Activated naive CD8-positive, alpha-beta T cell (primary cell): ENCODE measurements around the gene MICAL3.

Experiments used
- H3K27ac Mint-ChIP-seq: one replicate; pipeline ENCODE4 v1.8.0; 2021; ENCODE audit warnings: mixed read lengths
- H3K27me3 Mint-ChIP-seq: one replicate; pipeline ENCODE4 v1.8.0; 2021; ENCODE audit warnings: mixed read lengths
- H3K36me3 Mint-ChIP-seq: one replicate; pipeline ENCODE4 v1.8.0; 2021; ENCODE audit warnings: mixed read lengths
- H3K4me1 Mint-ChIP-seq: one replicate; pipeline ENCODE4 v1.8.0; 2021; ENCODE audit warnings: low read depth, mixed read lengths
- H3K4me3 Mint-ChIP-seq: one replicate; pipeline ENCODE4 v1.8.0; 2021; ENCODE audit warnings: mild to moderate bottlenecking, mixed read lengths
- H3K9me3 Mint-ChIP-seq: one replicate; pipeline ENCODE4 v1.8.0; 2021; ENCODE audit warnings: low read depth, mixed read lengths

MICAL3 gene

GRCh38 chr22:17866127-17866526 is 158.2 kb downstream of the MICAL3 start:
- Mint-ChIP-seq H3K4me1 (peaks cover 4% of the 10 kb centered on the region), H3K27ac (no peak overlapping the region), H3K36me3 (peaks cover 6% of the 10 kb centered on the region), H3K4me3 (no peak overlapping the region), H3K27me3 (no peaks in the 10 kb centered on the region), H3K9me3 (no peaks in the 10 kb centered on the region)

GRCh38 chr22:17865183-17866055 is 158.9 kb downstream of the MICAL3 start:
- Mint-ChIP-seq H3K4me3 (no peak overlapping the region), H3K27ac (no peak overlapping the region), H3K4me1 (peaks cover 4% of the 10 kb centered on the region), H3K9me3 (no peaks in the 10 kb centered on the region), H3K36me3 (peaks cover 6% of the 10 kb centered on the region), H3K27me3 (no peaks in the 10 kb centered on the region)

DNA sequence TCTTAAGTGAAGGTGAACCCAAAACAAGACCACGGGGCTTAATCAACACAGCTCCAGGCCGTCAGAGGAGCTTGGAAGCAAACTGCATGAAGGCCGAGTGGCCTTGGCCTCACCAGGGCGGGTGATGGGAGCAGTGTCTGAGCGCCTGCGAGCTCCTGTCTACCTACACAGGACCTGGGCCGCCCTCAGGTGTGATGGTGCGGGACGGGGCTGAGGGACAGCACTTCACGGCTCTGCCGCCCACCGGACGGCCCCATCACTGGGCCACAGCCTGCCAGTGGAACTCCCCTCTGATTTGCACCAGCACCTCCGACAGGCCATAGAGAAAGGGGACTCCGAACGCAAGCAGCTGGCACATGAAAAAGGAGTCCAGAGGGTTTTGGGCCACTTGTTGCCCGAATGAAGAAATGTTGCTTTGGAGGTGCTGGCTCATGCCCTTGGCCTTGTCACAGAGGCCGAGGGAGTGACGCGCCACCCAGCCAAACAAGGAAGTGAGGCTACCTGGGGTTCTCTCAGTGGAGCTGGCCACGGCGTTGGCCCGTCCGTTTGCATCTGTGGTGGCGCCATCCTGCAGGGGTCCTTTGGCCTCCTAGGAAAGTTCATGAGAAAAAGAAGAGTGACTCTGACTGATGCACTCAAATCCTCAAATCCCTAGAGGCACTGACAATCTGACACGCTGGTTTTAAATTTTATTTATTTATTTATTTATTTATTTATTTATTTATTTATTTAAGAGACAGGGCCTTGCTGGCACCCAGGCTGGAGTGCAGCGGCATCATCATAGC is 159.8 kb downstream of the MICAL3 start:
- H3K4me3 Mint-ChIP-seq = no peak overlapping the region
- no peaks in the 10 kb centered on the region for H3K9me3 Mint-ChIP-seq
- no peaks in the 10 kb centered on the region for H3K27me3 Mint-ChIP-seq
- no peak overlapping the region for H3K27ac Mint-ChIP-seq
- H3K36me3 Mint-ChIP-seq = peaks cover 3% of the 10 kb centered on the region
- H3K4me1 Mint-ChIP-seq = peaks cover 4% of the 10 kb centered on the region

DNA sequence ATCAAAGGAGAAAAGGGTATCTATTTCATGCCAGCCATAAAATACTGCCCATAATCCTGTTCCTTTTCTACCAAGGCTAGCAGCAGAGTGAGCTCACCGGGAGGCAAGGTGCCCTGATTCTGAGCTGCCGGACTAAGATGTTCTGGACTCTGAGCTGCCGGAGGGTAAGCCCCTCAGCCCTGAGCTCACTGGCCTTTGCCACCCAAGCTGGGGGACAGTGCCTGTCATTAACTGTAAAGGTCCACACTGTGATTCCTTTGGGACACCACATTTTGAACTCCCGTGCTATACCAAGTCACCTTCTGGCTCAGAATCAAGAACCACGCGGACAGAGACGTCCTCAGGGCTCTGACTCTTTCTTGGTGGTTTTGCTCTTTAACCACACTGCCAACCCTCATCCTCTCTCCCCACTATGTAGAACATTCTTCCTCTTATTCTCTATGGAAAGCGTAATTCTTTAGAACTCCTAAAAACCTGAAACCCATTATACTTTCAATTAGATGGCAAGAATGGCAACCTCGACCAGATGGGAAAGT is 161.6 kb downstream of the MICAL3 start:
- H3K9me3 Mint-ChIP-seq = no peaks in the 10 kb centered on the region
- no peaks in the 10 kb centered on the region for H3K27me3 Mint-ChIP-seq
- peaks cover 3% of the 10 kb centered on the region for H3K36me3 Mint-ChIP-seq
- H3K4me3 Mint-ChIP-seq = no peak overlapping the region
- peaks cover 1% of the 10 kb centered on the region for H3K4me1 Mint-ChIP-seq
- no peak overlapping the region for H3K27ac Mint-ChIP-seq

DNA sequence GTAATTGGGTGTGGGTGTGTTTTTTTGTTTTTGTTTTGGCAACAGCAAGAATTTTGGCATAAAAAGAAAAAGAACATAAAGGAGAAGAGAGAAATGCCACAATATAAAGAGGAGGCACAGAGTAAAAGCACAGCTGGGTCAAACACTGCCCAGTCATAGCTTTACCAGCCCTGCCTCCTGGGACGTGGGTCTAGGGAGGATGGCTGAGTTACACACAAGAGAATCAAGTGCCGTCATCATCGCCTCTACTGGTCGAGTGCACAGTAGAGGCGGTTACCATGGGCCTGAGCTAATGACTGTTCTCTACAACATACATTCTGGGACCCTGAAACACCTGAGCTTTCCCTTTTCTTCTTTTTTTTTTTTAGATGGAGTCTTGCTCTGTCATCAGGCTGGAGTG is 162.5 kb downstream of the MICAL3 start:
- Mint-ChIP-seq H3K4me1 (no peaks in the 10 kb centered on the region), H3K9me3 (no peaks in the 10 kb centered on the region), H3K27ac (no peak overlapping the region), H3K4me3 (no peak overlapping the region), H3K27me3 (no peaks in the 10 kb centered on the region), H3K36me3 (peaks cover 3% of the 10 kb centered on the region)

DNA sequence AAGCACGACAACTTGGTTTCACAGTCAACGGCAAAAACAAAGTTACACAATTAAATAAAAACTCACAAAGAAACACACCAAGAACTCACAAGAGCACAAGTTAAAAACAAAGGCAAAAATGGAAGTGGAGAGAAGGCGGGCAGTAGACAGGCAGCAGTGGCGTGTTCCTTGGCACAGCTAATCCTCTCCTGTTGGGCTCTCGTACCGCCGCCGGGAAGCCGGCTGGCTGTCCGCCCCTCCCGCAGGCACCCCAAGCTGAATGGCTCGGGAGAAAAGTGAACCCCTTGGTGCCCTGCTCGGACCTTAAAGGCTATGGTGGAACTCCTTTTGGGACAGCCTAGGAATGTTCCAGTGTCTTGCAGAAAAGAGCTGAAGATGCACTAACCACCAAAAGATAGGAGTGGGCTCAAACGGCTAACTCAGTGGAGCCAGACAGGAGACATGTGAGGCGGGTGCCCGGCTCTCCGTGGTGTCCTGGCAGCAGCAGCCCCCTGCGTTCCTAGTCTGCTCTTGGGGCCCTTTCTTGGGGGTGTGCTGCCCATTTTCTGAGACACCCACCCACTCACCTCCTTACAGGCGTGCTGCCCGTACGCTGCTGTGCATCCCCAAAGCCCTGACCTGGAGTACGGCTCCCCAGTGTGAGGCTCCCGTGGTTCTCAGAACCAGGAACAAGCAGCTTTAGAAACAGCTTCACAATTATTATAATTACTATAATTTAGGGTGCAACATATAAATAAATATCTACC is 164.0 kb downstream of the MICAL3 start:
- Mint-ChIP-seq H3K4me3 (no peak overlapping the region), H3K27ac (no peak overlapping the region)

GRCh38 chr22:17858033-17858432 is 166.3 kb downstream of the MICAL3 start:
- no peaks in the 10 kb centered on the region for H3K4me1 Mint-ChIP-seq
- H3K9me3 Mint-ChIP-seq = no peaks in the 10 kb centered on the region
- H3K27me3 Mint-ChIP-seq = no peaks in the 10 kb centered on the region
- no peak overlapping the region for H3K27ac Mint-ChIP-seq
- H3K36me3 Mint-ChIP-seq = peaks cover 3% of the 10 kb centered on the region
- H3K4me3 Mint-ChIP-seq = no peak overlapping the region

More for the DNA sequence above, 164.0 kb downstream of the MICAL3 start:
- Mint-ChIP-seq H3K4me1 (no peaks in the 10 kb centered on the region), H3K9me3 (no peaks in the 10 kb centered on the region), H3K36me3 (peaks cover 3% of the 10 kb centered on the region), H3K27me3 (no peaks in the 10 kb centered on the region)

DNA sequence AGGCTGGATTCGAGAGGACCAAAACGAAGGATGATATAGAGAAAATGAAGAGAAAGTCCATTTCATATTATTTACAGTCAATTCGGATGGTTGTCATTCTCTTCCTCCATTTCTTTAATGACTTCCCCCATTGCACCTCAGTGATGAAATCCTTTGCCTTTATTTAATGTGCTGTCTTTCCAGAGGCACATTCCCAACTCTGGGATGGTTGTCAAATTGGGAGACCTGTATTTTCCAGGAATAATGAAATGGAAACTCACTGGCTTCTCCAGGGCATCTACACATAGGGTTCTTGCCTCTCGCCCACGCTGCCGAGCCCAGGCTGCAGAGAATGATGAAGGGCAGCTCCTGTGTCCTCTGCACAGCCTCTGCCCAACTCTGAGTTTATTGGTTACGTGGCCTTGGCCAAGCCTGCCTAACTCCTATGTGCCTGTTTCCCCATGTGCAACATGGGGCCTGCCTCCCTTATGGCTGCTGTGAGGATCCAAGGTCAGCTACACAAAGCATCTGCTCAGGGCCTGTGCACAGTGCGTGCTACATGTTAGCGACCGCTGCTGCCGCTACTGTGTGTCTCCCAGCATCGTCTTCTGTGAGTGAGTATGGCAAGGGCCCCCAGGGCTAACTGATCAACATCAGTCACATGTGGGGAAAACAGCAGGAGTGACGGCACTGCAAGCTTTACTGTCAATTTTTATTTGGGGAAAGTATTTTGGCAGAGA is 168.6 kb downstream of the MICAL3 start:
- Mint-ChIP-seq H3K27me3 (no peaks in the 10 kb centered on the region), H3K27ac (no peak overlapping the region), H3K36me3 (no peaks in the 10 kb centered on the region), H3K4me1 (no peaks in the 10 kb centered on the region), H3K9me3 (no peaks in the 10 kb centered on the region), H3K4me3 (no peak overlapping the region)

DNA sequence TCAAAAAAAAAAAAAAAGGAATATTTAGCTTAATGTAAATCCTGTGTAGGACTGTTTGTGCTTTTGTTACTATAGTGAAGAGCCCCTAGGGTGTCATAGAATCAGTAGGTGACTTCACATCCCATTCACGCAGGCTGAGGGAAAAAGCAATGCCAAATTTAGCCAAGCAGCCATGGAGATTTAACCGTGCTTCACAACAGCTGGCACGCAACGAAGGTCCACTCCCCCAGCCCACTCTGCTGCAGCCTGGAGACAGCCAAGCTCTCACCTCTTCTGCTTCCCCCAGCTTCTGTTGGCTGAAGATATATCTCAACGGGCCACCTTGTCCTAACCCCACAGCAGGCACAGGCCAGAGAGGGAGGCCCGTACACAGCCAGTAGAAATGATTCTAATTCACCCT is 171.3 kb downstream of the MICAL3 start:
- no peaks in the 10 kb centered on the region for H3K27me3 Mint-ChIP-seq
- H3K4me1 Mint-ChIP-seq = no peaks in the 10 kb centered on the region
- no peak overlapping the region for H3K27ac Mint-ChIP-seq
- no peaks in the 10 kb centered on the region for H3K36me3 Mint-ChIP-seq
- no peaks in the 10 kb centered on the region for H3K9me3 Mint-ChIP-seq
- H3K4me3 Mint-ChIP-seq = no peak overlapping the region

DNA sequence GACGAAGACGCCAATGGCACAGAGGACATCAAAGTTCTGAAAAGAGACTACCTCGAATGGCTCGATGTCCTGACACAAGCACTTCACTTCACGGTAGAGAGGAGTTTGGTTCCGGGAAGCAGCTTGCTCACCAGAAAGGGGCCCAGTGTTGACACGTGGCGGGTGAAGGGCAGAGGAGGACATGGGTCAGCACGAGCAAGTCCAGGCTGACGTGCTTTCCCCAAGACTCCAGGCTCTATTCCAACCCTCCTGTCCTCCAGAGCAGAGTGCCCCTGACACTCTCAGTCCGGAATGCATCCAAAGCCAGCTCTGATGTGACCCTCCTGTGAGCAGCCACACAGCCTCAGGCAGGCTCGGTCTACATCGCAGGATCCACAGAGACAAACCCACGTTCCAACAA is 172.6 kb downstream of the MICAL3 start:
- H3K4me1 Mint-ChIP-seq = no peaks in the 10 kb centered on the region
- no peaks in the 10 kb centered on the region for H3K36me3 Mint-ChIP-seq
- no peaks in the 10 kb centered on the region for H3K9me3 Mint-ChIP-seq
- H3K27ac Mint-ChIP-seq = no peak overlapping the region
- no peak overlapping the region for H3K4me3 Mint-ChIP-seq
- no peaks in the 10 kb centered on the region for H3K27me3 Mint-ChIP-seq

DNA sequence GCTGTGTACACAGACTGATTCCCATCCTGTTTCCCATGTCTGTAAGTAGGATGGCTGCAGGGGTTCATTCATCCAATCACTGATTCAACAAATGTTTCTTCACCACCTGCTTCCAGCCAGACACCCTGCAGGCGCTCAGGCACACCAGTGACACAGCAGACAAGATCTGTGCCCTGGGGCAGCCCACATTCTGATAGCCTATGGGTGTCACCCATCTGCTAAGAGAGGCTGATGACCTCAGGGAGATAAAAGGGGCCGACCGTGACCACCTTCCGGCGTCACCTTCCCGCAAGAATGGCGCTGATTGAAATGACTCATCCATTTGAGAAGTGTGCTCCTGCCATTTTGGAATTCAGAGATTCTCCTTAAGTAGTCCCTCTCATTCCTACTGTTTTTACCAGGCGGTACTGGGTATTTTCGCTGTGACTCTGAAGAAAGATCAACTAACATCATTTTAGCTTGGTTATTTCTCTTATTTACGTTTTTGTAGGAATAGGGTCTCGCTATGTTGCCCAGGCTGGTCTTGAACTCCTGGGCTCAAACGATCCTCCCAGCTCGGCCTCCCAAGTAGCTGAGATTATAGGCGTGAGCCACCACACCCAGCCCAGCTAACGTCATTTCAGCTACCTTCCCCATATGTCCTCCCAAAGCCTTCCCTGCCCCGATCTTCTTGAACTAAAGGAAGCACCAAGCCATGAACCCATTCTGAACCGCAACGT is 176.8 kb downstream of the MICAL3 start:
- Mint-ChIP-seq H3K4me1 (peaks cover 5% of the 10 kb centered on the region), H3K36me3 (no peaks in the 10 kb centered on the region), H3K4me3 (no peak overlapping the region), H3K27me3 (no peaks in the 10 kb centered on the region), H3K9me3 (no peaks in the 10 kb centered on the region), H3K27ac (no peak overlapping the region)

DNA sequence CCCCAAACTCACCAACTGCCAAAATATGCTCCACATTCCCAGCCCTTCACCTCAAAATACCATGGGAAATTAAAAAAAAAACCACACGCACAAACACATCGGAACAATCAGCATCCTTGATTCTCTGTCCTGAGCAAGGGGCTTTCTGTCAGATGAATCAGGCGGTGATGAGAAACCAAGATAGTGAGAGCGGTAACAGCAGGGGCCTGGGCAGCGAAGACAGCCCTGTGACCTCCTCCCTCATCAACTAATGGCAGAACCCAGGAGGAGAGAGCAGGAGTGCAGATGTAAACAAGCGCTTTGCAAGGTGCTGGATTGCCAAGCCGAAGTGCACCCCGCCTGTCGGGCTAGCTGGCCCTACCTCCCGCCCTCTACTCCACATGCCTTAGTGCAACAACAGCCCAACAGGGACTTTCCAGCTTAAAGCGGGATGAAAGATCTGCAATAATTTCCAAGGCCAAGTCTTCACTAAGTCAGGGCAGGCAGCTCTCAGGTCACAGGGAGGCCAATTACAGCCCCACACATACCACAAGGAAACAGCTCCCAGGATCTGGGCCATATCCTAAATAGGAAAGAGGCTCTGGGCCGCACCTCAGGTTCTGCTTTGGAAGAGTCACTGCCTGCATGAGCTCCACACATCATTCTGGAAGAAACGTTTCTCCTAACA is 177.9 kb downstream of the MICAL3 start:
- Mint-ChIP-seq H3K27ac (no peak overlapping the region), H3K36me3 (no peaks in the 10 kb centered on the region), H3K27me3 (no peaks in the 10 kb centered on the region), H3K4me3 (no peak overlapping the region), H3K9me3 (no peaks in the 10 kb centered on the region), H3K4me1 (peaks cover 5% of the 10 kb centered on the region)

GRCh38 chr22:17845790-17846189 is 178.6 kb downstream of the MICAL3 start:
- no peak overlapping the region for H3K27ac Mint-ChIP-seq
- no peaks in the 10 kb centered on the region for H3K36me3 Mint-ChIP-seq
- no peak overlapping the region for H3K4me3 Mint-ChIP-seq
- H3K27me3 Mint-ChIP-seq = no peaks in the 10 kb centered on the region
- H3K4me1 Mint-ChIP-seq = peaks cover 5% of the 10 kb centered on the region
- H3K9me3 Mint-ChIP-seq = no peaks in the 10 kb centered on the region
